Measurements from ENCODE around the gene TPX2.

TPX2 gene, protein sequence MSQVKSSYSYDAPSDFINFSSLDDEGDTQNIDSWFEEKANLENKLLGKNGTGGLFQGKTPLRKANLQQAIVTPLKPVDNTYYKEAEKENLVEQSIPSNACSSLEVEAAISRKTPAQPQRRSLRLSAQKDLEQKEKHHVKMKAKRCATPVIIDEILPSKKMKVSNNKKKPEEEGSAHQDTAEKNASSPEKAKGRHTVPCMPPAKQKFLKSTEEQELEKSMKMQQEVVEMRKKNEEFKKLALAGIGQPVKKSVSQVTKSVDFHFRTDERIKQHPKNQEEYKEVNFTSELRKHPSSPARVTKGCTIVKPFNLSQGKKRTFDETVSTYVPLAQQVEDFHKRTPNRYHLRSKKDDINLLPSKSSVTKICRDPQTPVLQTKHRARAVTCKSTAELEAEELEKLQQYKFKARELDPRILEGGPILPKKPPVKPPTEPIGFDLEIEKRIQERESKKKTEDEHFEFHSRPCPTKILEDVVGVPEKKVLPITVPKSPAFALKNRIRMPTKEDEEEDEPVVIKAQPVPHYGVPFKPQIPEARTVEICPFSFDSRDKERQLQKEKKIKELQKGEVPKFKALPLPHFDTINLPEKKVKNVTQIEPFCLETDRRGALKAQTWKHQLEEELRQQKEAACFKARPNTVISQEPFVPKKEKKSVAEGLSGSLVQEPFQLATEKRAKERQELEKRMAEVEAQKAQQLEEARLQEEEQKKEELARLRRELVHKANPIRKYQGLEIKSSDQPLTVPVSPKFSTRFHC

DNA sequence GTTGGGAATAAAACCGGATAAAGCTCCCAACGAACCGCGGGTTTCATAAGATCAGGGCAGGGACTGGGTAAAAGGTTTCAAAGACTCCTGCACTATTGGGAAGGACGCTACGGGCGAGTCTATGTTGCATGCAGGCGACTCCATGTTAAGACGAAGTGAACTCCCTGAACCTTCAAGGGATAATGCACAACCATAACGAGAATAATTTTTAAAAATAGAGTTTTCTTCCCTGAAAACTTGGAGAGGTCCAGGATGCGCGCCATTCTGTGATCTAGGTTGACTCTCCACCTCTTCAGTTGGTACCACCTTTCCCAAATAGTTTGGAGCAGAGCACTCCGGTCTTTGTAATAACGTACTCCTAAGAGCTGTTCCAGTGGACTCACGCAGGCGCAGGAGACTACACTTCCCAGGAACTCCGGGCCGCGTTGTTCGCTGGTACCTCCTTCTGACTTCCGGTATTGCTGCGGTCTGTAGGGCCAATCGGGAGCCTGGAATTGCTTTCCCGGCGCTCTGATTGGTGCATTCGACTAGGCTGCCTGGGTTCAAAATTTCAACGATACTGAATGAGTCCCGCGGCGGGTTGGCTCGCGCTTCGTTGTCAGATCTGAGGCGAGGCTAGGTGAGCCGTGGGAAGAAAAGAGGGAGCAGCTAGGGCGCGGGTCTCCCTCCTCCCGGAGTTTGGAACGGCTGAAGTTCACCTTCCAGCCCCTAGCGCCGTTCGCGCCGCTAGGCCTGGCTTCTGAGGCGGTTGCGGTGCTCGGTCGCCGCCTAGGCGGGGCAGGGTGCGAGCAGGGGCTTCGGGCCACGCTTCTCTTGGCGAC, at the start of gene TPX2:
TPX2 (plus strand) TSS at position 562 of the 821 bp plus-strand sequence. CDS start 18,187 bp downstream, outside the sequence.
- peak; percentile 98 for DNase-seq (ENCODE audit: low read depth, low spot score)

DNA sequence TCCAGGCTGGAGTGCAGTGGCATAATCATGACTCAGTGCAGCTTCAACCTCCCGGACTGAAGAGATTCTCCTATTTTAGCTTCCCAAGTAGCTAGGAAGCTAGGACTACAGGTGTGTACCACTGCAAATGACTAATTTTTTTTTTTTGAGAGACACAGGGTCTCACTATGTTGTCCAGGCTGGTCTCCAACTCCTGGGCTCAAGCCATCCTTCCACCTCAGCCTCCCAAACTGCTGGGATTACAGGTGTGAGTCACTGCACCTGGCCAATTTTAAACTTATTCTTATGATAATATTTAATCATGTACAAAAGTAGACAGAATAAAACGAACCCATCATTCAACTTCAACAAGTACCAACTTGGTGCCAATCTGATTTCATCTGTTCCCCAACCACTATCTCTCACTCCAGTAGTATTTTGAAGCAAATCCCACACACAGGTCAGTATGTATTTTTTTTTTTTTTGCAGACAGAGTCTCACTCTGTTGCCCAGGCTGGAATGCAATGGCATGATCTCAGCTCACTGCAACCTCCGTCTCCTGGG, 48.9 kb upstream of the TPX2 start:
- DNase-seq (ENCODE audit: low read depth, low spot score): no peak

DNA sequence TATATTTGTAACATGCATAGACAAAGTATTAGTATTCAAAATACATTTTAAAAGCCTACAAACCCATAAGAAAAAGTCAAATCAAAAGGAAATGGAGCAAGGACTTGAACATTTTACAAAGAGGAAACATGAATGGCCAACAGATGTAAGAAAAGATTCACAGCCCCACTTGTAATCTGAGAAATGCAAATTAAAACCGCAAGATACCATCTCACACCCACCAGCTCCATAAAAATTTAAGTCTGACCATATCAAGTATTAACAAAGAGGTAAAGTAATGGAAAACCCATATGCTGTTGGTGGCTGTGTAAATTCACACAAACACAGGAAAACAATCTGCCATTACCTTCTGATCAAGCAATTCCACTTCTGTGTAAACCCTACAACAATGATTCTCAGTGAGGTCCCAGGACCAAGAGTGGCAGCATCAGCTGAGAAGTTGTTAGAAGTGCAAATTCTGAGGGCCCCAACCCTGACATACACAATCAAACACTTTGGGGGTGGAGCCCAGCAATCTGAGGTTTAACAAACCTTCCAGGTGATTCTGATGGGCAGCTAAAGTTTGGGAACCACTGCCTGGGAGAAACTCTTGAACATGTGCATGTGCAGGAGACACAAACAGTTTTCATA, 47.3 kb upstream of the TPX2 start:
- peak; percentile 35 for DNase-seq (ENCODE audit: low read depth, low spot score)

DNA sequence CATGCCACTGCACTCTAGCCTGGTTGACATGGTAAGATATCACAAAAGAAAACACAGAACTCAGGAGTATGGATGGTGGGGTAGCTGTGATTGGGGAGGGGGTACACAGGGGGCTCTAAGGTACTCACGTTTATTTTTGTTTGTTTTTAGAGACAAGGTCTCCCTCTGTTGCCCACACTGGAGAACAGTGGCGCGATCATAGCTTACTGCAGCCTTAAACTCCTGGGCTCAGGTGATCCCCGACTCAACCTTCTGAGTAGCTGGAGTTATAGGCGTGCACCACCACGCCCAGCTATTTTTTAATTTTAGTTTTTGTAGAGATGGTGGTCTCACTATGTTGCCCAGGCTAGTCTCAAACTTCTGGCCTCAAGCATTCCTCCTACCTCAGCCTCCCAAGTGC, 45.7 kb upstream of the TPX2 start:
- DNase-seq (ENCODE audit: low read depth, low spot score): no peak

DNA sequence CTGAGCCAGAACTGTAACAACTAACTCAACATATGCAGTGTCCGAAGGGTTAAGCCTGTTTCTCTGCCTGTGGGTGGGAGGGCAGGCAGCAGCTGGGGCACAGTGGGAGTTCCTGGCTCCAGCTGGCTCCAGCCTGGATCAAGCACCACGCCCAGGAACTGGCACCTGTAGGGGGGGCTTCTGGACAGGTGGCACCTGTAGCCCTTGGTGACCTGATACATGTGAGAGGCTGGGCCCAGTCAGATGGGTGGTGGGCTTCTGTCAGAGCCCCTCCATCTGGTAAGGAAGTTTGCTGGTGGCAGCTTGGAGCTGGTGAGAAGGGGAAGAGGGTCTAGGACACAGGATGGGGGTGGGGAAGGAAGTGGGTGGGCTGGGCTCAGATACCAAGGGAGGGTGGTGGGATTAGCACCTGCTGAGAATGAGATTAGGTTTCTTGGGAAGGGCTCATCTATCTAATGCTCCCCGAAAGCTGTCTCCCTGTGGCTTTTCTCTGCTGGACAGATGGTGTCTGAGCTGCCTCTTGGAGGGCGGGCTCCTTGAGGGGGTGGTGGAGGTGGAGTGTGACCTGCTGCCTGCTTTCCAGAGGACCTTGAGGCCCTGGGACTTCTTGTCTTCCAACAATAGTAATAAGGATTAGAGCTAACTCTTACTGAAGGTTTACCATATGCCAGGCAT, 45.0 kb upstream of the TPX2 start:
- no peak for DNase-seq (ENCODE audit: low read depth, low spot score)

DNA sequence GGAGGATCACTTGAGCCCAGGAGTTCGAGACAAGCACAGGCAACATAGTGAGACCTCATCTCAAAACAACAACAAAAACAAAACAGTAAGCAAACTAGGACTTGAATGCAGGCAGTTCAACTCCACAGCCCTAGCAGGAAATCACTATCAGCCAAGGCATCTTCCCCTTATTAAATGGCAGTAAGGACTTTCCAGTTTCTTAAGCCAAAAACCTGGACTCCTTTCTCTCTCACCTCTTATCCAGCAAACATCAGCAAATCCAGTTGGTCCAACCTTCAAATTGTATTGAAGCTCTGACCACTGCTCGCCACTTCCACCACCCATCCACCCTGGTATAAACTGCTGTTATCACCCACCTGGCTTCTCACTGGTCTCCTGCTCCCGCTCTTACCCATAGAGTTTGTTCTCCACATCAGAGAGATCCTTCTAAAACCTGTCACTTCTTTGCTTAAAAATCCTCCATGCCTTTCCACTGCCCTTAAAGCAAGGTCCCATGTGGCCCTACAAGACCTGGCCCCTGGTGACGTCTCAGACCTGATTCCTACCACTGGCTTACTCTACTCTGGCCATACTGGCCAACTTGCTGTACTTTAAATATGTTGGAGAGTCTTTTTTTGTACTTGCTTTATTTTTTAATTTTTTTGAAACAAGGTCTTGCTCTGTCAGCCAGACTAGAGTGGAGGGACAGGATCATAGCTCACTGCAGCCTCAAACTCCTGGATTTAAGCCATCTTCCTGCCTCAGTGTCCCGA, 44.1 kb upstream of the TPX2 start:
- no peak for DNase-seq (ENCODE audit: low read depth, low spot score)

DNA sequence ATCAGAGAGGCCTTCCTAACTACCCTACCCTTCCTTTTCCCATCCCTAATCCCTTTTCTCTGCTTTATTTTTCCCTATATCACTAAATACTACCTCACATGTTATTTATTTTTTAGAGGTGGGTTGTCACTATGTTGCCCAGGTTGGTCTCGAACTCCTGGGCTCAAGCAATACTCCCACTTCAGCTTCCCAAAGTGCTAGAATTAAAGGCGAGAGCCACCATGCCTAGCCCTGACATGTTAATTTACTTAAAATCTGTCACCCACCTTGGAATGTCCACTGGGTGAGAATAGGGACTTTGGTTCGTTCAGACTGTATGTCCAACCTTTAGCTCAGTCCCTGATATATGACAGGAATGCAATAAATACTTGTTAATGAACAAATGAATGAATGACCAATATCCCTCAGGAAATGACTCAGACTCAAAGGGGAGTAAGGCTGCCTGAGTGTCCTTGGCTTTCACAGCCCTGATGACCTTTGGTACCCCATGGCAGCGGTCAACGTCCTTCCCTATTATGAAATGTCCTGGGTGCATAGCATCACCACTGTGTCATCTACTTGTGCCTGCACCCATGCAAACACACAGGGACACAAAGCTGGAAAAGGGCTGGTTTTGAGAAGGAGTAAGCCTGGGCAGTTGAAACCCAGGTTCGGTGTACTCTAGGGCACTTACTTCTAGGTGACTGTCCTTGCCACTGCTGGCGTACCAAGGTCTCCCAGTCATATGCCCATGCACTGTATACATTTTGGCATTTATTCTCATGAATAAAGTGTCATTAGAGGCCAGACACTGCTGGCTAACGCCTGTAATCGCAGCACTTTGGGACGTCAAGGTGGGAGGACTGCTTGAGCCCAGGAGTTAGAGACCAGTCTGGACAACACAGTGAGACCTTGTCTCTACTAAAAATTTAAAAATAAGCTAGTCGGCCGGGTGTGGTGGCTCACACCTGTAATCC, 43.0 kb upstream of the TPX2 start:
- peak; percentile 59 for DNase-seq (ENCODE audit: low read depth, low spot score)

DNA sequence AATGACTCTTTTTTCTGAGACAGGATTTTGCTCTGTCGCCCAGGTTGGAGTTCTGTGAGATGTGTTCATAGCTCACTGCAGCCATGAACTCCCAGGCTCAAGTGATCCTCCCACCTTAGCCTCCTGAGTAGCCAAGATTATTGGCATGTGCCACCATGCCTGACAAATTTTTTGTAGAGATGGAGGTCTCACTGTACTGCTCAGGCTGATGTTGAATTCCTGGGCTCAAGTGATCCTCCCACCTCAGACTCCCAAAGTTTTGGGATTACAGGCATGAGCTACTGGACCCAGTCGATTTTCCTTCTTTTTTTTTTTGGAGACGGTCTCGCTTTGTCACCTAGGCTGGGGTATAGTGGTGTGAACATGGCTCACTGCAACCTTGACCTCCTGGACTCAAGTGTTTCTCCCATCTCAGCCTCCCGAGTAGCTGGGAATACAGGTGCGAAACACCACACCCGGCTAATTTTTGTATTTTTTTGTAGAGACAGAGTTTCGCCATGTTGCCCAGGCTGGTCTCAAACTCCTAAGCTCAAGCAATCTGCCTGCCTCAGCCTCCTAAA, 40.8 kb upstream of the TPX2 start:
- no peak for DNase-seq (ENCODE audit: low read depth, low spot score)

DNA sequence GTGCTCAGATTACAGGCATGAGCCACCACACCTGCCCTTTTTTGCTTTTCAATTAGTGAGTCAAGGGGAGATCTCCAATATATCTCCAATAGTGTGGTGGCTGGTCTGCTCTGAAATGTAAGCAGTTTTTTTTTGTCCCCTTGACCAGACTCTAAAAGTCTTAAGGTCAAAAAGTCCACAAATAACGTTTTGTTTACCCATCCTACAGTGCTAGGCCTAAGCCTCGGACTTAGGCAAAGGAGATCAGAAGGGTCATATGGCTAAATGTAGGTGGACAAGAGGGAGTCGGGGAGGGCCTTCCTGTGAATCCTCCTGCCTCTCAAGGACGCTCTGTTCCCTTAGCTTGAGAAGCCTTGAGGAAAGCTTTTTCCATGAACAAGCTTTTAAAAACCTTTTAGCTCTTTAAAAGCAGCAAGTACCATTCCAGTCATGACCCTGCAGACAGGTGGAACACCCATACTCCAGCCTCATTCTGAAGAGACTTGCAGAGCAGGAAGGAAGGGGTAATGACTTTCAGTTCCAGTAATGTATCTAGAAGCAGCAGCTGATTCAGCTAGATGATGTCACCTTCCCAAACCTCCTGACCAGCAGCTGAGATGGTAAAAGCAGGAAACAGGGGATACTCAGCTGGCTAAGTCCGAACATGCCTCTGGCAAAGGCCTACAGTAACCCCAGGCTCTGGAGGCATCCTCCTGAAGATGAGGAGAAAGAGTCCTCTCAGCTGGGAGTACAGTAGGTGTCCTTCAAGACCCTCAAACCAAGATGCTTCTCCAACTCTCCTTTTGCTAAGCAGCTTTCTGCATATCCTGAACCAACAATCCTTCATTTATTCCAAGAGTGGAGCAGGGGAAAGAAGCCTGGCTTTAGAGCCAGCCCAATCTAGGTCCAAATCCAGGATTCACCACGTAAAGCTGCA, 40.0 kb upstream of the TPX2 start:
- peak; percentile 92 for DNase-seq (ENCODE audit: low read depth, low spot score)

DNA sequence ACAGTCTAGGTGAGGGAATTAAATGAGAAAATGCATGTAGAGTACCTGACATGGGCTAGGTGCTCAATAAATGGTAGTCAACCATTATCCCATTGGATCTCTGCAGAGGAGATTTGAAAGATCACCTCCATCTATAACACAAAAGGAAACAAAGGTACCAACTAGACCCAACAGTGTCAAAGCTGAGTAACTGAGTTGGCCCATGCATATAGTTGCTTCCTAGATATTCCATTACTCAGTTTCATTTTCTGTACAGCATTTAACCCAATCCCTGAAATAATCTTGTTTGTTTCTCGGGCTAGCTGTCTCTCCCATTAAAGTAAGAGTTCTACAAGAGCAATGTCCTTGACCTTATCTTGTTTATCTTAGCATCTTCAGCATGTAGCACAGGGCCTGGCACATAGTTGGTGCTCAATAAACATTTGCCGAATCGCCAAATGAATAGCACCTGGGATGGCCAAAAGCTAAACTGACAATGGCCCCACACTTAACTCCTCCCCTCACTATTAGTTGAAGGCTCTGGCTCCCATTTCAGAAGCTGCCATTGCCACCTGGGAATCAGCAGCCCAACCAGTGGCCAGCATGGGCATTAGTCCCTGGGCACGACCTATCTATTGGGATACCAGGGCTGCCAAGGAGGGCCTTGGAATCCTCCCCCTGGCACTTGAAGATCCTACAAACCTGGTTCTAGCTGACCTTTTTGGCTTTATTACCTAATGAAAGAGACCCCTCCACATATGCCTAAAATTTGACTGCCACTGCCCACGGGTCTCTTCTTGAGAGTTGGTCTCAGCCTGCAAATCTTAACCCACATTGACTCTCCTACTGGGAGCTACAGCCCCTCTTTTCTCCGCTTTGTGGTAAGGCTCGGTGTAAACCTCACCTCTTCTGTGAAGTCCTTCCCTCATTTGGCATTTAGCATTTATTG, 39.0 kb upstream of the TPX2 start:
- no peak for DNase-seq (ENCODE audit: low read depth, low spot score)

DNA sequence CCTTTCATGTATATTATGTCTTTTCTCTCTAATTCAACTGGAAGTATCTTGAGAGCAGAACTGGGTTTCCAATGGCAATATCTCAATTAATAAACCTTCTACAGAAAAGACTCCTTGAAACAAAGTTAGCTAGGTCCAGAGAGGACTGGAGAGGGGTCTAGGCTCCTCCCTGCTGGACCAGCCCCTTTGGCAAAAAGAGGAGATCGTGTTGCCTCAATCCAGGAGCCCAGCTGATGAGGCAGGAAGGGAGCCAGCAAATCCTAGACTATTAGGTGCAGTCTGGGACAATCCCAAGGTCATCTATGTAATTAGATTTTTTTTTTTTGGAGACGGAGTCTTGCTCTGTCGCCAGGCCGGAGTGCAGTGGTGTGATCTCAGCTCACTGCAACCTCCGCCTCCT, 38.3 kb upstream of the TPX2 start:
- no peak for DNase-seq (ENCODE audit: low read depth, low spot score)

DNA sequence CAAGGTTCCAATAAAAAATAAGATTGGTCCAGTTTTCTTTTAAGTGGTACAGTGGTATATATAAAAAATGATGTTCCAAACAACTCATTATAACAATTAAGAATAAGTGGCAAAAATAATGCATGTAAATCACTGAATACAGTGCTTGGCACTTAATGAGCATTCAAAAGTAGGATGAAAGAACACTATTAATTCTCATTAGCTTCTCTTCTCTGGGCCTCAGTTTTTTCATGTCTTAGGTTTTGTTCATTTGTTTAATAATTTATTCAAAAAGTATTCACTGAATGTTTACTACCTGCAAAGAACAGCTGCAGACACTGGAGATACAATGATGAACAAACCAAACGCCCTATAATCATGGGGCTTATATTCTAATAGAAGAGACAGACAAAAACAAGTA, 37.5 kb upstream of the TPX2 start:
- no peak for DNase-seq (ENCODE audit: low read depth, low spot score)

DNA sequence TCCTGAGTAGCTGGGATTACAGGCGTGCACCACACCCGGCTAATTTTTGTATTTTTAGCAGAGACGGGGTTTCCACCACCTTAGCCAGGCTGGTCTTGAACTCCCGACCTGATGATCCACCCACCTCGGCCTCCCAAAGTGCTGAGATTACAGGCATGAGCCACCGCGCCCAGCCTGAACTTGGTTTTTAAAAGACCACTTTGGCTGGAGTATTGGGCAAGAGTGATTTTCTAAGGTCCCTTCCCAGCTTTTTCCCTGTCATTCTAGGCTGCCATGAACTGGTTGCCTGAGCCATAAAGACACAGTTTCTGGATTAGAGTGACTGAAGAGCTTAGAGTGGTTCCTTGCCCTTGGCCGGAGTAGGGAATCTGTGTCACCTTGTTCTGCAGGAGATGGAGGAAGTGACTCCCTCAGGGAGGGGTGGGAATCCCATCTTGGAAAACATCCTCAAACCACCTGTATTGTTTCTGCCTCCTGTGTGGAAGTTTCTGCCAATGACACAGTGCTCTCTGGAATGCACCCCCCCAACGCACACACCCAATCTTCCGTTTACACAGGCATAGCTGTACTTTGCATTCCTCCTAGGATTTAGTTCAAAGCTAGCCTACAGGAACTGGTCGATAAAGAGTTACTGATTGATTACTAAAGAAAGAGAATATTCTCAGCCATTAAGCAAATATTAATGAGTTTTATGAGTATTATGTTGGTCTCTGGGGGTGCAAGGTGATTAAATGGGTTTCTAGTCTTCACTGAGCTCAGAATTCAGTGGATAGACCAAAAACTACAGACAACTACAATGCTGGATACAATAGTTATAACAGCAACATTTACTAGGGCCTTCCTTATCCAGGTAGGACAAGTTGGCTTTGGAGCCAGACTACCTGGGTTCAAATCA, 34.6 kb upstream of the TPX2 start:
- peak; percentile 95 for DNase-seq (ENCODE audit: low read depth, low spot score)

DNA sequence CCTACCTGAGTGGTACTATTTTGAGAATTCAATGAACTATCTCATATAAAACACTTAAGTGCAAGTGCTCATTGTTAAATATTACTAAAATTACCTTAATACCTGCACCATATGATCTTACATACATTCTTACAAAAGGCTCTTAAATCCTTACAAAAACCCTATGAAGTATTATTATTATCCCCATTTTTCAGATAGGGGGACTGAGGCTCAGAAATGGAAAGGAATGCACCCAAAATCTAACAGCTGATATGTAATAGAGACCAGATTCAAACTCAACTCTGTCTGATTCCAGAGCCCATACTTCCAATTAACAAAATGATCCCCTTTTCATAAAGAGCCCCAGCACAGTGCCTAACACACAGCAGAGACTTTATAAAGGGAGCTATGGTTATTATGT, 33.9 kb upstream of the TPX2 start:
- DNase-seq (ENCODE audit: low read depth, low spot score): no peak

All from astrocyte of the hippocampus (primary cell).